Right forelimb (tissue), 1 donor: ENCODE results near the gene MSI2.
A peak's percentile ranks its signal among the peaks of the same experiment; 100 is the strongest.

Experiments
- DNase-seq: peaks from one replicate; pipeline ENCODE4 v3.0.0-alpha.2; 2018

The MSI2 gene

GRCh38 chr17:57420734-57421717 lies 164.7 kb downstream of the MSI2 start:
- no peak for DNase-seq

- DNase-seq: no peak
These were observed 166.3 kb downstream of the MSI2 start for GRCh38 chr17:57422574-57423164.

- DNase-seq: no peak
These were observed 167.2 kb downstream of the MSI2 start for GRCh38 chr17:57423541-57423940.

- no peak for DNase-seq
These were observed 167.9 kb downstream of the MSI2 start for GRCh38 chr17:57424273-57424672.

- no peak for DNase-seq
These were observed 168.5 kb downstream of the MSI2 start for GRCh38 chr17:57424777-57425188.

- DNase-seq: no peak
These were observed 169.1 kb downstream of the MSI2 start for GRCh38 chr17:57425431-57425830.

- DNase-seq: no peak
These were observed 169.9 kb downstream of the MSI2 start for GRCh38 chr17:57425903-57426880.

- DNase-seq: no peak
These were observed 173.6 kb downstream of the MSI2 start for GRCh38 chr17:57429966-57430365.

GRCh38 chr17:57431415-57431814 lies 175.1 kb downstream of the MSI2 start:
- DNase-seq: no peak

- no peak for DNase-seq
These were observed 176.4 kb downstream of the MSI2 start for GRCh38 chr17:57432507-57433277.

- no peak for DNase-seq
These were observed 177.1 kb downstream of the MSI2 start for GRCh38 chr17:57433452-57433851.

- DNase-seq: no peak
These were observed 178.0 kb downstream of the MSI2 start for GRCh38 chr17:57434361-57434760.

- DNase-seq: no peak
These were observed 180.2 kb downstream of the MSI2 start for GRCh38 chr17:57436565-57436964.

- DNase-seq: no peak
These were observed 181.9 kb downstream of the MSI2 start for GRCh38 chr17:57438066-57438731.

- DNase-seq: no peak
These were observed 183.3 kb downstream of the MSI2 start for GRCh38 chr17:57439651-57440050.

- DNase-seq: peak; percentile 62
These were observed 184.4 kb downstream of the MSI2 start for GRCh38 chr17:57440522-57441269.

GRCh38 chr17:57441270-57441600 lies 184.9 kb downstream of the MSI2 start:
- no peak for DNase-seq

- no peak for DNase-seq
These were observed 186.1 kb downstream of the MSI2 start for GRCh38 chr17:57442401-57442823.

- peak; percentile 57 for DNase-seq
These were observed 186.7 kb downstream of the MSI2 start for GRCh38 chr17:57442914-57443571.

- DNase-seq: no peak
These were observed 187.5 kb downstream of the MSI2 start for GRCh38 chr17:57443781-57444180.
